GM18907 (cell line): ENCODE data around the gene ARID4B.
"Not testable (repeated sequence)": the region's sequence is repeated elsewhere in the genome, so short reads cannot be mapped to it uniquely, and the experiment has no call there.

Source experiments
- ATAC-seq: cut with Tn5 transposase; IDR thresholded peaks from one replicate; pipeline ENCODE4 v1.9.1; 2021; ENCODE audit warnings: mild to moderate bottlenecking, moderate library complexity; ENCODE audit not compliant: unreplicated experiment

Gene ARID4B

GRCh38 chr1:235299169-235299858 lies 28.7 kb downstream of the ARID4B start:
- ATAC-seq = no peak

- no peak for ATAC-seq
These were observed 29.2 kb downstream of the ARID4B start for GRCh38 chr1:235298758-235299157.

GRCh38 chr1:235297579-235297978 lies 30.4 kb downstream of the ARID4B start:
- peak; percentile 69 for ATAC-seq

- ATAC-seq = no peak
These were observed 31.2 kb downstream of the ARID4B start for GRCh38 chr1:235296729-235297128.

GRCh38 chr1:235295902-235296350 lies 32.1 kb downstream of the ARID4B start:
- ATAC-seq = no peak

GRCh38 chr1:235293322-235293942 lies 34.5 kb downstream of the ARID4B start:
- ATAC-seq = no peak

GRCh38 chr1:235292790-235293189 lies 35.2 kb downstream of the ARID4B start:
- no peak for ATAC-seq

GRCh38 chr1:235291599-235292091 lies 36.3 kb downstream of the ARID4B start:
- no peak for ATAC-seq

- ATAC-seq = no peak
These were observed 37.1 kb downstream of the ARID4B start for GRCh38 chr1:235290740-235291502.

GRCh38 chr1:235289859-235290739 lies 37.9 kb downstream of the ARID4B start:
- no peak for ATAC-seq

GRCh38 chr1:235287208-235287882 lies 40.6 kb downstream of the ARID4B start:
- ATAC-seq = no peak

GRCh38 chr1:235286667-235287066 lies 41.3 kb downstream of the ARID4B start:
- no peak for ATAC-seq

- ATAC-seq = no peak
These were observed 43.7 kb downstream of the ARID4B start for GRCh38 chr1:235284231-235284769.

- not testable (repeated sequence) for ATAC-seq
These were observed 44.3 kb downstream of the ARID4B start for GRCh38 chr1:235283636-235284035.

- ATAC-seq = no peak
These were observed 47.5 kb downstream of the ARID4B start for GRCh38 chr1:235280467-235280866.

GRCh38 chr1:235279694-235280093 lies 48.3 kb downstream of the ARID4B start:
- no peak for ATAC-seq

- no peak for ATAC-seq
These were observed 49.1 kb downstream of the ARID4B start for GRCh38 chr1:235278915-235279292.

- ATAC-seq = no peak
These were observed 49.6 kb downstream of the ARID4B start for GRCh38 chr1:235278233-235278914.

- peak; percentile 41 for ATAC-seq
These were observed 50.3 kb downstream of the ARID4B start for GRCh38 chr1:235277709-235278108.
